ENCODE results near the gene PAK1IP1.

The PAK1IP1 gene, protein sequence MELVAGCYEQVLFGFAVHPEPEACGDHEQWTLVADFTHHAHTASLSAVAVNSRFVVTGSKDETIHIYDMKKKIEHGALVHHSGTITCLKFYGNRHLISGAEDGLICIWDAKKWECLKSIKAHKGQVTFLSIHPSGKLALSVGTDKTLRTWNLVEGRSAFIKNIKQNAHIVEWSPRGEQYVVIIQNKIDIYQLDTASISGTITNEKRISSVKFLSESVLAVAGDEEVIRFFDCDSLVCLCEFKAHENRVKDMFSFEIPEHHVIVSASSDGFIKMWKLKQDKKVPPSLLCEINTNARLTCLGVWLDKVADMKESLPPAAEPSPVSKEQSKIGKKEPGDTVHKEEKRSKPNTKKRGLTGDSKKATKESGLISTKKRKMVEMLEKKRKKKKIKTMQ

DNA sequence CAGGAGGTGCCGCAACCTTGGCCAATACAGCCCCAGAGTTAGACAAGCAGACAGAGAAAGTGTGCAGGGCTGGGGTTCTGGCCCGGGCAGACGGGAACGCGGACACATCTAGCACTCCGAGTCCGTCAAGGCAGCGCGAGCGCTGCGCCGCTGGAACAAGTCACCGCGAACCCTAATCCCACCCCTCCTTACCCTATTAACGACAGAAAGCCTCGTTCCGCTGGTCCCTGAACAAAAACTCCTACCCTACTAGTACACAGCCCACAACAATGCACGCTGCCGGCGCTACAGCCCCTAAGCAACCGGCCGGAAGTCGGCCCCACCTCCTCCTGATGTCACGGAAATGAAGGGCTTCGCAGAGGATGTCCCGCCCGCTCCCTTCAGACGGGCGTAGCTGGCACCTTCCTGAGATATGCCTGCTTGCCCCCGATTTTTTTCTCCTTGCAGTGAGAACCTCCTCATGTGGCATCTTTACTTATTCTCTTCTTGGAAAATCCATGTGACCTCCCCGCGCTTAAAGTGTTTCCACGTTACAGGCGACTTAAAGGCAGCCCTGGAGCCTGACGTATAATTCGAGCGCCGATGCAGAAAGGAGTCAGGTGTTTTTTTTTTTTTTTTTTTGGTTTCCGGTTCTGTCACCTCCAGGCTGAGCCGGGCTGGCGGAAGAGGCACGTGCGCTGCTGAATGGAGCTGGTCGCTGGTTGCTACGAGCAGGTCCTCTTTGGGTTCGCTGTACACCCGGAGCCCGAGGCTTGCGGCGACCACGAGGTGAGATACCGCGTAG, at the start of gene PAK1IP1, which contains the start of gene C6orf52:
Gene PAK1IP1, plus strand, starts transcription at position 671 of the 784 bp plus-strand sequence. Its CDS starts 14 bp downstream, at position 685.
Gene C6orf52, minus strand, starts transcription at position 315 of the 784 bp plus-strand sequence. CDS start 7,066 bp downstream, outside the sequence.
- peak; percentile 94 to 95 (median 95) for DNase-seq

DNA sequence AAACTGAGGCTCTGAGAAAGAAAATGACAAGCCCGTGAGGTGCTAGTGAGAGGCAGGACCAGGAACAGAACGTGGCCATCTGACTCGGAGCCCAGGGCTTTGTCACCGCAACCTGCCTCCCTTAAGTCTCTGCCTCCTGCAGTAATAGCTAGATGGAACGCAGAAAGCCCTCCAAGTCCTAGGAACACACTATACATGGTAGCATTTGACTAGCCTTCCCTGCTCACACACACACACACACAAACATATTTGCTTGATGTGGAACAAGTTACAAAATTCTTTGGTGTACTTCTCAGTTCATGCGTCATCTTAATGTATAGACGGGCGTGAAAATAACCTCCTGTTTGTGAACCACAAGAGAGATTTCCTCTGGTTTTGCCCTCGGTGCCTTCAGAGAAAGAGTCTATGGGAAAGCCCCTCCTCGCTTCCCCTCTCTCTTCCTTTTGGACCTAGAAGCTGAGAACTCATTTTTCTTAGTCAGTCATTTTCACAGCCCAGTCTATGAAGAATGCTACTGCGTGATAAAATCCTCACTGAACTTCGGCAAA, 39.2 kb upstream of the PAK1IP1 start:
- peak; percentile 77 to 88 (median 82) for DNase-seq

- peak in 2 of 3 donors; percentile 7 to 15 for DNase-seq
Observed at GRCh38 chr6:10658910-10659698, 35.7 kb upstream of the PAK1IP1 start.

DNA sequence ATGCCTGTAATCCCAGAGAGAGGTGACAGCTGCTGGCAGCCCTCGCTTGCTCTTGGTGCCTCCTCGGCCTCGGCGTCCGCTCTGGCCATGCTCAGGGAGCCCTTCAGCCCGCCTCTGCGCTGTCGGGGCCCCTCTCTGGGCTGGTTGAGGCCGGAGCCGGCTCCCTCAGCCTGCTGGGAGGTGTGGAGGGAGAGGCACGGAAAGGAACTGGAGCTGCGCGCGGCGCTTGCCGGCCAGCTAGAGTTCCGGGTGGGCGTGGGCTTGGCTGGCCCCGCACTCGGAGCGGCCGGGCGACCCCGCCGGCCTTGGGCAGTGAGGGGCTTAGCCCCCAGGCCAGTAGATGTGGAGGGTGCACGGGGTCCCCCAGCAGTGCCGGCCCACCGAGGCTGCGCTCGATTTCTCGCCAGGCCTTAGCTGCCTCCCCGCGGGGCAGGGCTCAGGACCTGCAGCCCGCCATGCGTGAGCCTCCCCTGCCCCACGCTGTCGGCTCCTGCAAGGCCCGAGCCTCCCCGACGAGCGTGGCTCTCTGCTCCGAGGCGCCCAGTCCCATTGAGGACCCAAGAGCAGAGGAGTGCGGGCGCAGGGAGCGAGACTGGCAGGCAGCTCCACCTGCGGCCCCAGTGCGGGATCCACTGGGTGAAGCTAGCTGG, 34.9 kb upstream of the PAK1IP1 start:
- DNase-seq = peak in 2 of 3 donors; percentile 17 to 37

GRCh38 chr6:10660431-10661191, 34.2 kb upstream of the PAK1IP1 start:
- DNase-seq = peak in 1 of 3 donors; percentile 11

GRCh38 chr6:10662207-10662606, 32.6 kb upstream of the PAK1IP1 start:
- DNase-seq = peak in 1 of 3 donors; percentile 11

DNA sequence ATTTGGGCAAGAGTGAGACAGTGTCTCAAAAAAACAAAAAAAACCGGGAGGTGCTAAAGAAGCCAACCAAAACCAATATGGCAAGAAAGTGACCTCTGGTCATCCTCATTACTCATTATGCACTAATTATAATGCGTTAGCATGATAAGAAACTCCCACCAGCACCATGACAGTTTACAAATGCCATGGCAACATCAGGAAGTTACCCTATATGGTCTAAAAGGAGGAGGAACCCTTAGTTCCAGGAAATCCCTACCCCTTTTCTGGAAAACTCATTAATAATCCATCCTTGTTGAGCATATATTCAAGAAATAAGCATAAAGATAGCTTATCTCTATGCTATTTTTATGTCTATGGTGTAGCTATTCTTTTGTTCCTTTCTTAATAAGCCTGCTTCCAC, 32.0 kb upstream of the PAK1IP1 start:
- DNase-seq = peak in 1 of 3 donors; percentile 5

DNA sequence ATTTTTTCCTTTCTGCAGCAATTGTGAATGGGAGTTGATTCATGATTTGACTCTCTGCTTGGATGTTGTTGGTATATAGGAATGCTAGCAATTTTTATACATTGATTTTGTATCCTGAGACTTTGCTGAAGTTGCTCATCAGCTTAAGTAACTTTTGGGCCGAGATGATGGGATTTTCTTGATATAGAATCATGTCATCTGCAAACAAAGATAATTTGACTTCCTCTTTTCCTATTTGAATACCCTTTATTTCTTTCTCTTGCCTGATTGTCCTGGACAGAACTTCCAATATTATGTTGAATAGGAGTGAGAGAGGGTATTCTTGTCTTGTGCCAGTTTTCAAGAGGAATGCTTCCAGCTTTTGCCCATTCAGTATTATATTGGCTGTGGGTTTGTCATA, 29.2 kb upstream of the PAK1IP1 start:
- DNase-seq = peak in 1 of 3 donors; percentile 17

- peak in 1 of 3 donors; percentile 10 for DNase-seq
Observed at GRCh38 chr6:10668126-10668917, 26.4 kb upstream of the PAK1IP1 start.

GRCh38 chr6:10676403-10676802, 18.4 kb upstream of the PAK1IP1 start:
- DNase-seq = peak in 1 of 3 donors; percentile 12

DNA sequence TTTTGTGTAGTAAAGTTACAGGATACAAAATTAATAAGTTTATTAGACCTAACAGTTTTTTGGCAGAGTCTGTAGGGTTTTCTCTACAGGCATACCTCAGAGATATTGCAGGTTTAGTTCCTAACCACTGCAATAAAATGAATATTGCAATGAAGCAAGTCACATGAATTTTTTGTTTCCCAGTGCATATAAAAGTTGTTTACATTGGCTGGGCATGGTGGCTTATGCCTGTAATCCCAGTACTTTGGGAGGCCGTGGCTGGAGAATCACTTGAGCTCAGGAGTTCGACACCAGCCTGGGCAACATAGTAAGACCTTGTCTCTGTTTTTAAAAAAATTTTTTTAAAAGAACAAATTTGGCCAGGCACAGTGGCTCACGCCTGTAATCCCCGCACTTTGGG, 16.3 kb upstream of the PAK1IP1 start:
- peak in 1 of 3 donors; percentile 10 for DNase-seq

GRCh38 chr6:10681795-10682194, 13.0 kb upstream of the PAK1IP1 start:
- DNase-seq = peak in 1 of 3 donors; percentile 4

GRCh38 chr6:10682355-10682988, 12.3 kb upstream of the PAK1IP1 start:
- peak in 1 of 3 donors; percentile 13 for DNase-seq

DNA sequence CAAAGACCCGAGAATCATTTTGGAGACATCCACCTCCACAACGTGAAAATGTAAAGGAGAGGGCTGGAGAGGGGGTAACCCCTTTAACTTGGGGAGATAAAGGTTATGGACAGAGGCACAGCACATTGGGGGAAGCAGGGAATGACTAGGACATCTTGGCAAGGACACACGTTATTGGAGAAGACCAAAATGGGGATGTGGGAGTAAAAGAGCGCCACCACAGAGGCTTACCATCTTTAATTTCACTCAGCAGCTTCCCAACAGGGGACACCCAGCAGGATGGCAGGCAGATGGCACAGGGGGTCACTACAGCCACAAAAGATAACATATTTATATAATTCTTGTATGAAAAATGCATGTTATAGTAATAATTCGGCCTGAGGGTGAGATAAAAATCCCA, 10.2 kb upstream of the PAK1IP1 start:
- DNase-seq = peak in 1 of 3 donors; percentile 17

DNA sequence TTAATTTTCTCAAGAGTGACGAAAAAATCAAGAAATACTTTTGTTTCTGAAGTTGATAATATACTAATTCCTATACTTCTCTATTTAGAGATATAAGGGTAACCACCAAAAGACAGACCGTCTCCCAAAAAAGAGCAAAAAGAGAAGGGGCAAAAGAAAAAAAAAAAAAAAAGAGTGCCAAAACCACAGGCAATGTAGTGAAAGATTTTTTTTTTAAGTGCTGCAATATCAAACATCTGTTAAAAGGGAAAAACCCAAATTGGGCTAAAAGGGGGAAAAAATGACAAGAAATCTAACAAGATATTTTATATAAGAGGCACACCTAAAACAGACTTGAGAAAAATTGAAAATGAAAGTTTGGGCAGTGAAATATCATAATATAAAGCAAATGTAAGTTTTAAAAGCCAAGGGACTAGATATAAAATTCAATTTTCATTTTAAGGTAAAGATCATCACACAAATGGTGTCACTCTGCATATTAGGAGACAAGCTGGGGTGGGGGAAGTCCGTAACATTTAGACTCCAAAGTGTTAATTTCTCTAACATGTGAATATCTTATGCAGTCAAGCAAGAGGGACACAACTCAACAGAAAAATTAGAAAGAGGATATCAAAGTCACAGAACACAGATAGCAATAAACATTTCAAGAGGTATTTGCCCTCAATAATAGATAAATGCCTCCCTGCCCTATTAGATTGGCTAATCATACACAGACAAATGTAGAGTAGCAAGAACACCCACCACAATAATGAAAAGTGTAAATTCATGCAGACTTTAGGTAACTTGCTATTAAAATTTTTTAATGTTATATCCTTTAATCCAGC, 9.5 kb upstream of the PAK1IP1 start:
- peak in 1 of 3 donors; percentile 15 for DNase-seq

DNA sequence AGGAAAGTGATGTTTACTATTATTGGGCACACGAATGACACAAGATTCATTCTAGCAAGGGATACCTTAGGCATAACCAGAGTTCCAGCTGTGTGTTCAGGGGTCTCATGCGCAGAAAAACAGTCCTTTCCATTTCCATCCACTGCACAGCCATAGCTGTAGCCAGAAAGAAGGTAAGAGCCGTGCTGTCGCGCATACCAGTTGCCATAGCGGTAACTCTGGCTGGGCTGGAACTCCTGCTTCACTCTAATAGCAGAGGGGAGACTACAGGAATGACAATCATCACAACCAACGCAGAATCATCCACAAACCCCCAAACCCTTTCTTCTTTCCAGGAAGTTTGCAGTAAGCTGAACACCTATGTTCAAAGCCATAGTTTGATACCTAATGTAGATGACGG, 7.9 kb upstream of the PAK1IP1 start:
- DNase-seq = peak in 1 of 3 donors; percentile 15

- peak in 1 of 3 donors; percentile 3 for DNase-seq
Observed at GRCh38 chr6:10687582-10687981, 7.2 kb upstream of the PAK1IP1 start.

DNA sequence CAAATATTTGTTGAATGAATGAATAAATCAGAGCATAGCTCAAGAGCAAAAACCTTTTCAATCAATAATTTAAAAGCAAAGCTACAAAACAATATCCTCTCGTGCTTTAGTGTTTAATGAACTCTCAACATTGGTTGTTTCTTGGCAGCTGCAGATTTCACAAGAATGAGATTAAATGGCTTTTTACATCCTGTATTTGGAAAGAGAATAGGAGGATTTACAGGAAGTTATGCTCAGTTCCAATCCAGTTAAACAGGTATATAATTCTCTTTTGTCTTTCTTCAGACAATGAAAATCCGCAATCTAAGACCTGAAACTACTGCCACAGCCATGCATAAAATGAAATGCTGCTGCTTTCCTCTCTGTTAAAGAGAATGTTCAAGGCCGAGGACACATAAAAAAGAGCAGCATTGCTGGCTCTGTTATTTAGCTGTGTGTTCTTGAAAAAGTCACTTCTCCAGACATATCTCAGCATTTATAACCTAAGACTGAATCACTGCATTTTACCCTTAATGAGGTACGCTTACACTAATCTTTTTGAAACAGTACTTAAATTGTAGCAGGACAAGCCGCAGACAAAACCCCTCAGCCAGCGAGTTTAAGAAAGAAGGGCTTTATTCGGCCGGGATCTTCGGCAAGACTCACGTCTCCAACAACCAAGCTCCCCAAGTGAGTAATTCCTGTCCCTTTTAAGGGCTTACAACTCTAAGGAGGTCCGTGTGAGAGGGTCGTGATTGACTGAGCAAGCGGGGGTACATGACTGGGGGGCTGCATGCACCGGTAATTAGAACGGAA, 3.9 kb upstream of the PAK1IP1 start:
- peak in 1 of 3 donors; percentile 13 for DNase-seq
